Inferior parietal cortex (tissue), 1 donor: ENCODE data around the gene GLUD1.
"Not testable (repeated sequence)": the region's sequence is repeated elsewhere in the genome, so short reads cannot be mapped to it uniquely, and the experiment has no call there.

Experiments
- DNase-seq: peaks from one replicate; pipeline ENCODE4 v3.0.0-alpha.2; 2016; ENCODE audit errors: extremely low spot score

GLUD1 gene

DNA sequence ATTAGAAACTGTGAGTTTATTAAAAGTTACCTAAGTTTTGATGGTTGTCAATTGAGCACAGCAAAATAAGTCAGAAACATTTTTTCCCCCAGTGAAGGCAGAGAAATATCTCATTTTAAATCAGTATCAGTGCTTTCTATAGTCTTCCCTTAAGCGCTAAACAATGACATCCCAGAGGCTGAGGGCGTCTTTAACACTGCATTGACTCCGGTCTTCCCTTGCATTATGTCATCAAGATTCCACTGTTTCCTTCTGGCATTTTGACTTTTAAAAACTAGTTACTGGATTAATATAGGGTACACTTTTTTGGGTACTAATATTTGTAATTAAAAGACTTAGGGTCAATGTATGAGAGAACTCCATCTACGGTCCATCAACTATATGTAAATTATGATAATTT is 3.9 kb downstream of the GLUD1 start:
- DNase-seq = no peak

DNA sequence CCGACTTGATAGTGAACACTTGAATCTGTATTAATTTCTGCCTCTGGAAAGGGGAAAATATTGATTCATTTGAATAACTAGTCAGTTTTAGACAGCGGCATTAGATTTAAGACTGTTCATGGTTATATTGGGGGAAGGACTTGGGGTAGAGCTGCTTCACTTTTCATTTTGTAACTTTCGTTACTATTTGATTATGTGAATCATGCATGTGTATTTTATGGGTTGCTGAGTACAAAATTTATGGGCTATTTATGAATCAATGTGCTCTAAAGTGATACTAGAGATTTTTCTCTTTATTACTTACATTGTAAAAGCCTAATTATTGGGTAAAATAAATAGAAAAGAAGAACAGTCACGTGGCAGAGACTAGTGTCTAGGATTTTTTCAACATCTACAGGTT is 4.9 kb downstream of the GLUD1 start:
- DNase-seq = no peak

DNA sequence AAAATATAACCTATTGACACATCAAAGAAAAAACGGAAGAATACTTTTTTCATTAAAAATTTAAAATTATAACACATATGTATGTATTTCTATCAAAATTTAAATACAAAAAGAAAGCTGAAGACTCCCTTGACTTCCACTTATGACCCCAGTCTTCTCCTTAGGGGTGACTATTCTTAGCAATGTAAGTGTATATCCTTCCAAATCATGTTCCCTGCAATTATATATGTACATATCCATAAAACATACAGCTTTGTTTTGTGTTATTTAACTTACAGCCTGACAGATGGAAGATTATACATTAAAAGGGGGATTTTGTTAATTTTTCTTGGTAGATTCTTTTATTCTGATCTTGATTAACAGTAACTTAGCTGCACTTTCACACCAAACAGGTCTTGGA is 9.1 kb downstream of the GLUD1 start:
- no peak for DNase-seq

DNA sequence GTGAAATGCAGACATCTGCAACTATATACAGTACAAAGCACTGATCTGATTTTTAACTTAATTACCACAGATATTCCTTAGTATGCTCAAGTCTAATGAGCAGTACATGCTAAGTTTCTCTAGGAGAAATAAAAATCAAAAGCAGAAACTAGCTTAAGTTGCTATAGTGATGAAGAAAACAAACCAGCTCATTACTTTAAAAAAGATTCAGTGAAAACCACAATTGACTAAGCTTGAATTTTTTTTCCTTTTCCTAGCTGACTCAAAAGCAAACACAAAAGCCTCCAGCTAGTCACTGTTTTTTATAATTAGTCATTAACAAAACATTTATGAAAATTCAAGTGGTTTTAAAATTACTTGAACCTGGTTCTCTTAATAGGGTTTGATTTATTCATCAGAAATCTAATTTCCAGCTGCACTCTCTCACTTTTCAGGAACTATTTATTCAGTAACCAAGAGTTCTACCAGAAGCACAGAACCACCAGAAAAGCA is 10.3 kb downstream of the GLUD1 start:
- DNase-seq = not testable (repeated sequence)

DNA sequence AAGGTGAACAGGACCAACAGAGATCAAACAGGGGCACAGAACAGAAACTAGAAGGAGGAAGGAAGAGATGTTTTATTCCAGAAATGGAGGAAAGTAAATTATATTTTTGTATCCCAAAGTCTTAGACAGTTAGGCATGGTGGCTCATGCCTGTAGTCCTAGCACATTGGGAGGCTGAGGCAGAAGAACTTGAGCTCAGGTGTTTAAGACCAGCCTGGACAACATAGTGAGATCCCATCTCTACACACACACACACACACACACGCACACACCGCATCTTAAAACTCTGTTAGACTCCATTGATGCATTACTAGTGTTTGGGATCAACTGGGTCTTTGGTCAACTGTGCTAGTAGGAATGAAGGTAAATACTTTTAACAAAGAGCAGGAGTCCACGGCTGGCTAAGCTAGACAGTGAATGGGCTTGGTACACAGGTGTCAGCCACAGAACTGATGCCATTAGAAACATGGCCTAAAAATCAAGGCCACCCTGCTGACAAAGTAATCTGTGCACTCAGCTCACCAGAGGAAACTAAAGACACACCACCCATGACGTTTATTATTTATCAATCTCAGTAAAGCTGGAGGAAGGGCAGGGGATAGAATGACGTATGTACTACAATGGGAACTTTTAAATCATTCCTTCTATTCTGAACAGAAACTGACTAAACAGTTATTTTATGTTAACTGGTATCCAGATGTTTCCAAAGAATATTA is 10.9 kb downstream of the GLUD1 start:
- not testable (repeated sequence) for DNase-seq

DNA sequence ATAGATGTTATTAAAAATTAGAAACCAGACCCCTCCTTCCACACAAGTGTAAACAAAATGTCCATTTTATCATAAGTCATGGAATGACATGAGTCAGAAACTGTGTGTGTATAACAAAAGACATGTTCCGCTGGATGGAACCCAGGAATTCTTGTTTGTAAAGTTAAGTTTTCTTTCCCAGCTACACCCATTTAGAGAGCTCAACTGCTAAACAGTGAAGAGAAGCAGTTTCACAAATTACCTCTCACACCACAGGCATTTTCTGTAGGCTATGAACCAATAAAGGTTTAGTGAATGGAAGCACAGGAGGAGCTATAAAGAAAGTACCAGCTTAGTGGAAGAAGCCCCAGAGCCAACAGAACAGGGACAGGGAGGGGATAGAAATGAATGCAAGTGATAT is 12.4 kb downstream of the GLUD1 start:
- not testable (repeated sequence) for DNase-seq

DNA sequence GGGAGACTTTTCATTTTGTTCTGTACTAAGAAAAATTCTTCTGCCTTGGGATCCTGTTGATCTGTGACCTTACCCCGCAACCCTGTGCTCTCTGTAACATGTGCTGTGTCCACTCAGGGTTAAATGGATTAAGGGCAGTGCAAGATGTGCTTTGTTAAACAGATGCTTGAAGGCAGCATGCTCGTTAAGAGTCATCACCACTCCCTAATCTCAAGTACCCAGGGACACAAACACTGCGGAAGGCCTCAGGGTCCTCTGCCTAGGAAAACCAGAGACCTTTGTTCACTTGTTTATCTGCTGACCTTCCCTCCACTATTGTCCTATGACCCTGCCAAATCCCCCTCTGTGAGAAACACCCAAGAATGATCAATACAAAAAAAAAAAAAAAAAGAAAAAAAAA is 13.1 kb downstream of the GLUD1 start:
- DNase-seq = not testable (repeated sequence)

DNA sequence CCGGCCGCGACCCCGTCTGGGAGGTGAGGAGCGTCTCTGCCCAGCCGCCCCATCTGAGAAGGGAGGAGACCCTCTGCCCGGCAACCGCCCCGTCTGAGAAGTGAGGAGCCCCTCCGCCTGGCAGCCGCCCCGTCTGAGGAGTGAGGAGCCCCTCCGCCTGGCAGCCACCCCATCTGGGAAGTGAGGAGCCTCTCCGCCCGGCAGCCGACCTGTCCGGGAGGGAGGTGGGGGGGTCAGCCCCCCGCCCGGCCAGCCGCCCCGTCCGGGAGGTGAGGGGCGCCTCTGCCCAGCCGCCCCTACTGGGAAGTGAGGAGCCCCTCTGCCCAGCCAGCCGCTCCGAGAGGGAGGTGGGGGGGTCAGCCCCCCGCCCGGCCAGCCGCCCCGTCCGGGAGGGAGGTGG is 14.0 kb downstream of the GLUD1 start:
- not testable (repeated sequence) for DNase-seq

DNA sequence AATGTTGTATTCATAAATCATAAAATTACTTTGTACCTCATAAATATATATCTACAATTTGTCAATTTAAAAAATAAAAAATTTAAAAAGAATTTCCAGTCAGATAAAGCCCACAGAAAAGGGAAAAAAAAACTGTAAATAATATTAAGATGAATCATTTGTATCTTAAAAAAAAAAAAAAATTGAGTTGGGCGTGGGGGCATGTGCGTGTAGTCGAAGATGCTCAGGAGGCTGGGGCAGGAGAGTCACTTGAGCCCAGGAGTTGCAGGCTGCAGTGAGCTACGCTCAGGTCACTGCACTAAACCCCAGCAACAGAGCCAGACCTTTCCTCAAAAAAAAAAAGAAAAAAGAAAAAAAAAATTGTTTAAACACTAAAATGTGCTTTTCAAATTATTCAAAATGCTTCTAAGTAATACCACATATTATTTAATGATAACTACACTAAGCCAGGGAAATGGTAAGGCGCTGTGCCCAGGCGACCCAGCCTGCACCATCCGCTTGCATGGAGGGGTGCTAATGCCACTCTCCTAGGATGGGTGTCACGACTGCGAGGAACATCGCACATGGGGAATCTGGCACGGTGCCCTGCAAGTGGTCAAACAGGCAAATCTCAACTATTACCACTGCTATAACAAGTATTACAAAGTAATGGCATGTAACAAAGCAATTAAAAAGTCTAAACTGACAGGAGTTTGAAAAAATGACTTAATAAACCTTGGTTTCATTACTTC is 15.4 kb downstream of the GLUD1 start:
- no peak for DNase-seq

DNA sequence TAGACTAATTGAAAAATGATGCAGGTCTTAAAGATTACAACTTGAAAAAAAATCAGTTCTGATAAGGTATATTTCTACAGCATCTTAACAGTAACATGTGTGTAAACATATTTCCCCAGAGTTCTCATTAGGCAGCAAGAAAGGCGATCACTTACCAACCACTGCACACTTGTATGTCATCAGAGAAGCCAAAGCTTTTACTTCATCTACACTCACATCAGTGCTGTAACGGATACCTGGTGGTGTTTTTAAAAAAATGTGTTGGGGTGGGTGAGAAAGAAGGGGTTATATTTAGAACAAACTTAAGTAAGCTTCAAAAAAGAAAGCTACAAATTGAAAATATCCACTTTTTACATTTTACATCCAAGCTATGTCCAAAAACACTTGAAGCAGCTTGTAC is 18.2 kb downstream of the GLUD1 start:
- not testable (repeated sequence) for DNase-seq

DNA sequence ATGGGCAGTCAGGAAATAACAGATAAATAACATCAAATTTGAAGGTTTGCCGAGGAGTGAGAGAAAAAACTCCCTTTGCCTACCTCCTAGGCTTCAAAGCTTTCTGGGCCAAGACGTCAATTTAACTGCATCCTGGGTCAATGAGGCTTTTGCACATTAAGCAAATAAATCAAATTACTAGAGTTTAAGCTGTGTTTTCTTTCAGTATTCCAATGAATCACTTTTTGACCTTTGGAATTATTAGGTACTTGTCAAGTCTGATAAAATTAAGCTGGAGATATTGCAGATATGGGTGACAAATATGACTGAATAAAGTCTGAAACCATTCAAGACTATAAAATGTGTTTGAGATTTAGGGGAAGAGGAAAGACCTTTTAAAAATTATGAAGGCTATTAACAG is 22.2 kb downstream of the GLUD1 start:
- no peak for DNase-seq

DNA sequence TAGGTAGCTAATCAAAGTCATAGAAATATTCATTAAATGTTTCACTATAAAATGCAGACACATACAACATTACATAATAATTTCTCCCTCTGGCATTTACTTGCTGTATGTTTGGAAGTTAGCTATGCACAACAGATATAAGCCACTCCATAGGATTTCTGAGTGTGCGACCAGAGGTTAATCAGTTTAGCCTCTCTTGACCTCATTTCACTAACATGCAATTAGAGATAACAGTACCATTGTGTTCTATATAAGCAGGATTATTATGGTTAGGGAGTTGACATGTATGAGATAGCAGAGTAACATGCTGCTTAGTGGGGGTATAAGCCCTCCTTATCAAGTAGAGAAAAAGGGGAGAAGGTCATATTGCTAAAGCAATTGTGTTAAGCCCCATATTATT is 26.4 kb downstream of the GLUD1 start:
- no peak for DNase-seq

DNA sequence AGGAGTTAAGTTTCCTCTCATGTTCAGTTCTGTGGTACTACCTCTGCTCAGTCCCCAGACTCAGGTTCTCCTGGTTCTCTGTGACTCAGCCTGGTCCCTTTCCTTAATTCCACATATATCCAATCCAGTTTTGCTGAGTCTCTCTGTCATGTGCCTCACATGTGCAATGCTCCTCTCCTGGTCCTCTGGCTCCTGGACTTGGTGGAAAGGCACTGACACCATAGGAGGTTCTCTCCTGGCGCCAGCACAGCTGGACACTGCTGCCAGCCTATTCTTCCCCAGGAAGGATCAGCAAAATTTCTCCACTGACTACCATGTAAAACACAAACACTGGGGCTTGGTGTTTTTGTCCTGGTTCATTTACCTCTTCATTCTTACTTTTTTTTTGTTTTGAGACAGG is 27.8 kb downstream of the GLUD1 start:
- no peak for DNase-seq

DNA sequence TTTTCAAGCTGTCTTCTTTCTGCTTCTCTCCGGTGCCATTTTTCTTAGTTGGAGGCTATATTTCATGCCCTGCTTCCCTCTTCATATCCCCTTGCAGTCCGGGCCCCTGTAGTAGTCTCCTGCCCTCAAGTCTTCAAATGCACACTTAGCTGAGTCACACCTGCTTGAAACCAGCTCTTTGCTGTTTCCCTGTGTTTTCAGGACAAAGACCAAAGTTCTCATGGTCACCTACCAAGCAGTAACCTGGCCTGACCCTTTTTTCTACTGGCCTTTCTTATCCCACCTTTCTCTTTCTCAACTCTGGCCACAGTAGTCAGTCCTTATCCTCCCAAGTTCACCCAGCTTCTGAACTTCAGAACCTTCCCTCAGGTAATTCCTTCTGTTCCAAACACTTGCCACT is 28.5 kb downstream of the GLUD1 start:
- no peak for DNase-seq

DNA sequence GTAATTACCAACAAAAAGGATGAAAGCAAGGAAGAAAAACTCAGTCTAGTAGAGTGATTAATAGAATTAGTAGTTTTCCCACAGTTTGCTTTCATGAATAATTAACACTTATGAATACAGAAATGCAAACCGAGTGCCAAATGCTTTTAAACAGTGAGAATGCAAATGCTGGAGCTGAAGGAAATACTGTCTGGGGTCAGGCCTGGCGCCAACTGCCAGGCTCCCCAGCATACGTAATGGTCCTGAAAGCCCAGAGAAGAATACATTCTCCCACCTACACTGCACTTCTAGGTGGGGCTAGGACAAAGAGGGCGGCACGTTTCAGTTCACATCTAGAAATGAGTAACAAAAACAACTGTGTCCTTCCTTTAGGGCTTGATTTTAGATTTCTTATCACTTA is 30.0 kb downstream of the GLUD1 start:
- DNase-seq = peak; percentile 39

DNA sequence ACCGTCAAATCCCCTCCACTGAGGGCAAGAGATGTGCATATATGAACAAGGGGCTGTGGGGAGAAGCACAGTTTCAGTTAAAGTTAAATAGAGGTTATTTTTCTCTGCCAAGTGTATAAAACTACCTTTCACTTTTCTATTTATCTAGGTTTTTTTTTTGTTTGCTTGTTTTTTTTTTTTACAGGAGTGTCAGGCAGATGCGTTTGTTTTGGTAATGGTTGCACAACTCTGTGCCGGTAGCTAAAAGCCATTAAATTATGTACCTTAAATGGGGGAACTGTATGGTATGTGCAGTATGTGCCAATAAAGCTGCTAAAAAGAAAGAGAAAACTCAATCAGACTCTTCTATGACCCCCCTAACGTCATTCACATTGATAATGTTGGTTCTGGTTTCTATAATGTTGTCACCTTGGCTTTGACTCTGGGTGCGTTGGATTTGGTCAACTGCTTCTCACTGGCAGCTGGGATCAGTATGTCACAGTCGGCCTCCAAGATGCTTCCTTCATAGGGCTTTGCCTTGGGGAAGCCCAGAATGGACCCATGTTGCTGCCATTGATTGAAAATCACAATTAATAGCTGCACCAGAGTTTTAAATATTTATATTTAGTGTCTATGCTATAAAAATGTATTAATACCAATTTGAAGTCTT is 34.2 kb downstream of the GLUD1 start:
- DNase-seq = no peak

DNA sequence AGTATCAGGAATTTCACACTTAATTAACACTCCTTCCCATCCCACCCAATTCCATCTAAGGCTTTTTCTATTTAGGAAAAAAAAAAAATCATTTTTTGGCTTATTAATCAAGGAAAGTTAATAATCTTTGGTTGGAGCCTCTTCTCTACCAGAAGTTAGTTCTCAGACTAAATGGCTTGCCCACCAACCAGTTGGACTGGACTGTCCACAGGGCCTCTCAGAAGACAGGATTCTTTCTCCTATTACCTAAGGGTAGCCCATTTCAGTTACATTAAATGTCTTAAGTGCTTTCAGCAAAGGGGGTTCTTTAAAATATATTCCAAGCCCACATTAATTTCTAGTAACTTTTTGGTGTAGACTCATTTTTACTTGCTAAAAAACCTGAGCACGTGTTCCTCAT is 35.2 kb downstream of the GLUD1 start:
- no peak for DNase-seq

DNA sequence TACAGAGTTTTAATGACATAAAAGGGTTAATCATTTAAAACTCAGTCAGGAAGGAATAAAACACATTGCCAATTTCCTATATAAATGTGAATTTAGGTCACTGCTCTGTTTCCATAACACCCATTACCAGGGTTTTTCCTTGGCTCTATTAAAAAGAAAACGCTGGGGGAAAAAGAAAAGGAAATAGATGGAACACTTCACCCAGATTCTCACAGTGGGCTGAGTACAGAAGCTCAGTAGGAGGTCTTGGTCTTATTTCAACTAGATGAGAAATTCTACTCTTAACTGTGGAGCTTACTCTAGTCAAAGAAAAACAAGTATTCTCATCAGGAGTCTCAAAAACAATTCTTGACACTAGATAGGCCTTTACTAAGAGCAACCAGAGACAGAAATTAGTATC is 36.5 kb downstream of the GLUD1 start:
- DNase-seq = peak; percentile 37

DNA sequence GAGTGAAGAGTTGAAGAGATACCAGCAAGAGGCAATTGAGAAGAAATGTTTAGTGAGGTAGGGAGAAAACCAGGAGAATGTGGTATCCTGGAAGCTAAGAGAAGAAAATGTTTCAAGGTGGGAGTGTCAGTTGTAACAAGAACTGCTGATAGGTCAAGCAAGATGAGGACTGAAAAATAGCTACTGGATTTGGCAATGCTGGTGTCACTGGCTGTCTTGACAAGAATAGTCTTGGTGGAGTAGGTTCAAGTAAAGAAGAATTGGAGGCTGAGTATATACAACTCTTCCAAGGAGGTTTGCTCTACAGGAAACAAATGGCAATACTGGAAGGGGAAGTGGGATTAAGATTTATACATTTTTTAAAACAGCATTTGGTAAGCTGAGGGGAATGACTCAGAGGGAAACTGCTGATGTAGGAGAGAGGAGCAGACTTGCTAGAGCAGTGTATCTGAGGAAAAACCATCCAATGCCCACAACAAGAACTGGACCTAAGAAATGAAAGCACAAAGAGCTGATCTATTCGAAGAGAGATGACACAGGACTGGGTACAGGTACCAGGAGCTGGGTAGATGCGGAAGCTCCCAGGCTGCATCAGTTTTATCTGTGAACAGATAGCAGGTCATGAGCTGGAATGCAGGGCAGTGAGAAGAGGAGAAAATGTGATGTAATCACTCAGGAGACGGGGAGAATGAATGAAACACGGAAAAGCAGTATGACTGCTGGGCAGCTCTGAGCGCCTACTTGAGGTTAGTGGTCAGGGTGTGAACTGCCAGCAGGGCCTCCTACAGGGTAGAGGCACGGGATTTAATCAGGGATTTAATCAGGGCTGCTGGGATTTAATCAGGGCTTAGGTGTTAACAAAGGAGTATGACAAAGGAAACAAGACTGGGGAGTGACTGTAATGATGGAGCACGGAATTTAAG is 40.0 kb downstream of the GLUD1 start:
- peak; percentile 27 for DNase-seq

DNA sequence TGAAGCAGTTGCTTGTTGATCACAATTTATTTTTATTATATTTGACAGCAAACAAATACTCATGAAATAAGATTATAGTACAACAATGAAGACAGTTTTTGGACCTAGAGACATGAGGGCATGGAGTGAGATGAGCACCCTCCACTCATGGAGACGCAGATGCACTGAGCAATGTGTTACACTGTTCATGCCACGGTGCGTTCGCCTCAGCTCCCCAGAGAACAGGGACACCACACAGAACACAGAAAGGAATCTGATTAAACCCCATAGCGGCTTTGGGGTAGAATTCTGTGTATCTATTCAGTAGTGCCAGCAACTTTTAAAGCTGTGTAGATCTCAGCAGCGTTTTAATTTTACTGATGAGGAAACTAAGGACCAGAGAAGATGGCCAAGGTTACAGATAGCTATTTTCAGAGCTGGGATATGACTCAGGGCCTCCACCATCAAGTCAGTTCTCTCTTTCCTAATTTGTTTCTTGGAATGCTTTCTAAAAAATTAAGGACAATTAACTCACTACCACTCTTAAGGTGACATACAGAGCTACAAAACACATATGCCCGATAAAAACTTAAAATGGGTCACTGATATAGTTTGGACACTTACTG is 41.0 kb downstream of the GLUD1 start:
- DNase-seq = peak; percentile 50

DNA sequence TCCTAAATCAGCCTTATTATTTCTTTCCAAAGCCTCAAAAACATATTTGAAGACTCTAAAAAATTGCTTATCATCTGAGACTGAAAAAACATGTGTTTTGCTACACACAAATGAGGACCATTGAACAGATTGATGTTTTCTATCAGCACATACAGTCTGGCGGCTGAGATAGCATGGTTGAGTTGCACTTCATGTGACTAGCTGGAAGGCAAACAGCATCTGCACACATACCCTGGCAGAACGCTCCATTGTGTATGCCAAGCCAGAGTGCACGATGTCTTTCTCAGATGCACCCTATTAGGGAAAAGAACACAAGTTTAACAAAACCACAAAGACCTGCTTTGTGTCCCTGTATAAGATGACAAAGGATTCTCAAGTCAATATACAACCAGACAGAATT is 41.5 kb downstream of the GLUD1 start:
- DNase-seq = peak; percentile 80
